Upper lobe of left lung (tissue), 6 donors: ENCODE results near the gene RASA3. TPM values are rescaled to one million over a fixed set of nuclear protein-coding genes. Genes with fewer than 3 reads are reported as not detected.

Source experiments
- ATAC-seq, 2 donors: fragments of 200-7000 bp; cut with Tn5 transposase; one replicate each; pipeline ENCODE4 v1.9.1; 2022; ENCODE audit warnings: mild to moderate bottlenecking in 2 of 2, moderate library complexity in 2 of 2; ENCODE audit not compliant: low FRiP score in 2 of 2
- DNase-seq, 2 donors: peaks; one replicate each; pipeline ENCODE4 v3.0.0-alpha.2; 2019 to 2020
- H3K27ac ChIP-seq, 4 donors: fragments of 200-600 bp; sonication (generic); one replicate each; pipeline ENCODE4 v1.5.1; 2016 to 2019
- H3K27me3 ChIP-seq, 4 donors: fragments of 200-600 bp; sonication (generic); one replicate each; pipeline ENCODE4 v1.5.1; 2017 to 2019
- H3K36me3 ChIP-seq, 4 donors: fragments of 200-600 bp; sonication (generic); one replicate each; pipeline ENCODE4 v1.5.1; 2016 to 2019
- H3K4me1 ChIP-seq, 4 donors: fragments of 200-600 bp; sonication (generic); one replicate each; pipeline ENCODE4 v1.5.1; 2018 to 2019
- H3K4me3 ChIP-seq, 4 donors: fragments of 200-600 bp; sonication (generic); one replicate each; pipeline ENCODE4 v1.5.1; 2017 to 2019; ENCODE audit warnings: mild to moderate bottlenecking in 2 of 4, moderate library complexity in 1 of 4
- H3K9me3 ChIP-seq, 4 donors: fragments of 200-600 bp; sonication (generic); one replicate each; pipeline ENCODE4 v1.5.1; 2018 to 2019
- CTCF ChIP-seq, 6 experiments: fragments of 450-650 bp in 4 of 6; fragments of 200-600 bp in 2 of 6; sonication (generic) in 2 of 6; IDR thresholded peaks; one replicate each; pipeline ENCODE4 v1.5.1; 2016 to 2019; ENCODE audit warnings: antibody characterized with exemption in 6 of 6
- EP300 ChIP-seq, 4 donors: sonication (generic); formaldehyde crosslinking; IDR thresholded peaks; one replicate each; pipeline ENCODE4 v1.5.1; 2017; ENCODE audit warnings: antibody characterized with exemption in 4 of 4, control low read depth in 2 of 4
- POLR2A ChIP-seq, 4 donors: fragments of 450-650 bp; IDR thresholded peaks; one replicate each; pipeline ENCODE4 v1.5.1; 2016 to 2017; ENCODE audit warnings: antibody characterized with exemption in 4 of 4, mild to moderate bottlenecking in 2 of 4
- POLR2AphosphoS5 ChIP-seq, 2 donors: sonication (generic); formaldehyde crosslinking; IDR thresholded peaks; one replicate each; pipeline ENCODE4 v1.5.1; 2017; ENCODE audit warnings: antibody characterized with exemption in 2 of 2
- WGBS, 2 donors: methylation state at CpG; one replicate each; pipeline ENCODE4 v1.1.5; 2017 to 2018; 5-methylcytosine and 5-hydroxymethylcytosine counted together
- total RNA-seq, 6 donors: library from RNA; depleted of rRNA in 4 of 6; stranded (reverse); fragments of >200 nt in 4 of 6; gene quantifications; one replicate each; pipeline versions ENCODE4 v1.1.0 to v1.2.1, GENCODE V29; 2016 to 2021
- donor health status: DM: no; HTN: no; CAD: no; lungs with moderate emphysema.
- donor health status: DM: no; HTN: yes; CAD: no; lungs with severe emphysema.

RASA3 gene
- total RNA-seq, 6 donors from 2014 or later = 11.4 to 52.4 (median 18.4) TPM

- 52 to 64% methylated on average over 8 to 12 of the region's 19 CpGs for WGBS, 2 donors
- Histone ChIP-seq H3K27ac (no peak overlapping the region), H3K27me3 (no peaks in the 10 kb centered on the region), H3K4me3 (no peak overlapping the region), H3K9me3 (no peaks in the 10 kb centered on the region), H3K4me1 (peaks cover 0 to 4% (median under 1%) of the 10 kb centered on the region in 4 donors), H3K36me3 (no peaks in the 10 kb centered on the region)
- DNase-seq (no peak), ATAC-seq (no peak)
- no peak for TF ChIP-seq POLR2AphosphoS5 (IDR thresholded peaks at IDR 0.05)
- TF ChIP-seq EP300 (IDR thresholded peaks at IDR 0.05) = no peak
- TF ChIP-seq POLR2A (IDR thresholded peaks at IDR 0.05) = no peak
- no peak for TF ChIP-seq CTCF (IDR thresholded peaks at IDR 0.05)
These were observed 23.8 kb upstream of the RASA3 start for GRCh38 chr13:114155926-114156883.

DNA sequence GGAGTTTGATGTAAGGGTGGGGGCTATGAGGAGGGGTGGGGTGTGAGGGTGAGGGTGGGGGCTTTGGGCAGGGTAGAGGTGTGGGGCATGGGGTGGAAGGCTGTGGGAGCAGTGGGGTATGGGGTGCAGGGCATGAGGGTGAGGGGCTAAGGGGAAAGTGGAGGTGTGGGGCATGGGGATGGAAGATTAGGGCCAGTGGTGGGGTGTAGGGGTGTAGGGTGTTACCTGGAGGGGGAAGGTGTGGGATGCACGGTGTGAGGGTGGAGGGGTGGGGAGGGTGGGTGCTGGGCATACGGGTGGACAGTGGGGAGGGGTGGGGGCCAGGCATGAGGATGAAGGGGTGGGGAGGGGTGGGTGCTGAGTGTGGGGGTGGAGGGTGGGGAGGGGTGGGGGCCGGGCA, 22.9 kb upstream of the RASA3 start:
- Histone ChIP-seq H3K27ac (no peak overlapping the region), H3K9me3 (no peaks in the 10 kb centered on the region), H3K36me3 (no peaks in the 10 kb centered on the region), H3K27me3 (no peaks in the 10 kb centered on the region), H3K4me3 (no peak overlapping the region), H3K4me1 (peaks cover 0 to 7% (median 3%) of the 10 kb centered on the region in 4 donors)
- no peak for DNase-seq
- no CpG with 5 or more reads among the region's 3 CpGs for WGBS, 2 donors
- TF ChIP-seq EP300 (IDR thresholded peaks at IDR 0.05) = no peak
- no peak for ATAC-seq

GRCh38 chr13:114154476-114154875, 22.1 kb upstream of the RASA3 start:
- TF ChIP-seq EP300 (IDR thresholded peaks at IDR 0.05) (no peak), CTCF (IDR thresholded peaks at IDR 0.05) (no peak), POLR2AphosphoS5 (IDR thresholded peaks at IDR 0.05) (no peak), POLR2A (IDR thresholded peaks at IDR 0.05) (no peak)
- no peaks in the 10 kb centered on the region for H3K27me3 ChIP-seq
- ATAC-seq = no peak
- peaks cover 0 to 7% (median 3%) of the 10 kb centered on the region in 4 donors for H3K4me1 ChIP-seq
- 74 to 97% methylated on average over 6 to 9 of the region's 9 CpGs for WGBS, 2 donors
- H3K9me3 ChIP-seq = no peaks in the 10 kb centered on the region
- no peak overlapping the region for H3K4me3 ChIP-seq
- no peak overlapping the region for H3K27ac ChIP-seq
- no peak for DNase-seq
- H3K36me3 ChIP-seq = no peaks in the 10 kb centered on the region

- Histone ChIP-seq H3K4me1 (peaks cover 0 to 7% (median 3%) of the 10 kb centered on the region in 4 donors), H3K36me3 (no peaks in the 10 kb centered on the region), H3K4me3 (no peak overlapping the region), H3K9me3 (no peaks in the 10 kb centered on the region), H3K27me3 (no peaks in the 10 kb centered on the region), H3K27ac (no peak overlapping the region)
- 91% methylated on average over 6 of the region's 6 CpGs for WGBS, 2 donors
- DNase-seq (no peak), ATAC-seq (no peak)
- TF ChIP-seq CTCF (IDR thresholded peaks at IDR 0.05) (no peak), POLR2A (IDR thresholded peaks at IDR 0.05) (no peak), EP300 (IDR thresholded peaks at IDR 0.05) (no peak), POLR2AphosphoS5 (IDR thresholded peaks at IDR 0.05) (no peak)
These were observed 21.2 kb upstream of the RASA3 start for GRCh38 chr13:114153485-114154080.

DNA sequence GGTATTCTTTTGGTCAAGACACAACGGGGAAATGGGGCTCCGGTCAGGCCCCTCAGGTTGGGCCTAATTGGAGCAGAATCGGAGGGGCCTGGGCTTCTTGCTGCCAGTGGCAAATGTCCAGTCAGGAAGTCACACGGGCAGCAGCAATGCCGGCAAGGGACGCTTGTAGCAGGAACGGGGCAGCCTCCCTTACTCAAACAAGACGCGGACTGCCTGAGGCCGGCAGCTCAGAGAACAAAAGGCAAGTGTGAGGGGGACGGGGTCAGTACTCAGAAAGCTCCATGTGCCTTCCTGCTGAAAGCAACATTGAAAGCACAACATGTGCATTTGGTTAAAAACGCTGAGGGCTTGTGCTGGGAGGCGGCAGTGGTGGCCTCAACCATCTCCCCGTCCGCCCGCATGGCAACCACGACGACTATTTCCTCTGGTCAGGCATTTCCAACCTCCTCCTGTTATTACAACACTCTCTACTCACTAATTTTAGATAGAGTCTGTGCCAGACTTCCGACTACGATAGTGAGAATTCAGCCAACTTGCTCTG, 20.5 kb upstream of the RASA3 start:
- no peak overlapping the region for H3K27ac ChIP-seq
- H3K9me3 ChIP-seq = no peaks in the 10 kb centered on the region
- ATAC-seq = no peak

More for the DNA sequence above, 20.5 kb upstream of the RASA3 start:
- no peaks in the 10 kb centered on the region for H3K36me3 ChIP-seq
- H3K4me3 ChIP-seq = no peak overlapping the region
- DNase-seq = no peak
- no peaks in the 10 kb centered on the region for H3K27me3 ChIP-seq
- 51 to 62% methylated on average over 20 of the region's 20 CpGs for WGBS, 2 donors
- peaks cover 0 to 7% (median 3%) of the 10 kb centered on the region in 4 donors for H3K4me1 ChIP-seq
- no peak for TF ChIP-seq CTCF (IDR thresholded peaks at IDR 0.05)
- no peak for TF ChIP-seq EP300 (IDR thresholded peaks at IDR 0.05)
- no peak for TF ChIP-seq POLR2AphosphoS5 (IDR thresholded peaks at IDR 0.05)
- no peak for TF ChIP-seq POLR2A (IDR thresholded peaks at IDR 0.05)
